GM18511 (cell line): ENCODE data around the gene ADCK2.
"Not testable (repeated sequence)": the region's sequence is repeated elsewhere in the genome, so short reads cannot be mapped to it uniquely, and the experiment has no call there.

Experiments used
- ATAC-seq: cut with Tn5 transposase; IDR thresholded peaks from one replicate; pipeline ENCODE4 v1.9.1; 2021; ENCODE audit warnings: mild to moderate bottlenecking, moderate library complexity; ENCODE audit not compliant: unreplicated experiment

Gene ADCK2

GRCh38 chr7:140673774-140674155 is 1.0 kb downstream of the ADCK2 start:
- ATAC-seq = no peak

DNA sequence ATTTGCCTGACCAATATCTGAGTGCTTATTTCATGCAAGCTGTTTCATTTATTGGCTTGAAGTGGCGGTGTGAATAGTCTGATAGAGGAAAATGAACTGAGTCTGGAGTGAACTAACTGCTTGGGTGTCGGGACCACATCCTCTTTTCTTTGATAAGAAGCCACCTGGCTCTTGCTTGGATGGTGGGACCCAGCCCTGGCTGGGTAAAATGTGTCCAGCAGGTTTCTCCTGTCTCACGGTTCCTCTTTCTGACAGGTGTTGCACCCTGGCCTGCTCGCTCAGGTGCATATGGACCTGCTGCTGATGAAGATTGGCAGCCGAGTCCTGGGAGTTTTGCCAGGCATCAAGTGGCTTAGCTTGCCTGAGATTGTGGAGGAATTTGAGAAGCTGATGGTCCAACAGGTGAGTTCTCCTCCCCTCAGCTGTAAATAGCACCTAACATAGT is 1.6 kb downstream of the ADCK2 start:
- peak; percentile 28 for ATAC-seq

- no peak for ATAC-seq
Measured at GRCh38 chr7:140674899-140675701, 2.4 kb downstream of the ADCK2 start.

GRCh38 chr7:140675726-140676125 is 3.0 kb downstream of the ADCK2 start:
- no peak for ATAC-seq

DNA sequence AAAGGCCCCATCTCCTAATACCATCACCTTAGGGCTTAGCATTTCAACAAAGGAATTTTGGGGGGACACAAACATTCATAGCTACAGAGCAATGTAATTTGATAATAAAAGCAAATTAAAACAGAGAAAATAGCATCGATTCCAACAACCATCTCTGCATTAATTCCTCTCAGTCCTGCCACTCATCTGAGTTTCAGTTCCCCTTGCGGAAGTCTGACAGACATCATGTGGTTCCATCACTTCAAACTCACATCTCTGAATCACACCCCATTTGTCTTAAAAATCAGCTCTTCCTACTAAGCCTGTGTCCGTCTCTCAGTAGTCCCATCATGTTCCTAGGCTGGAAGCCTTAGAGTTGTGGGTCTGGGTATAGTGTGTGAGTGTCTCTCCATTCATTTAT is 3.6 kb downstream of the ADCK2 start:
- peak; percentile 54 for ATAC-seq

DNA sequence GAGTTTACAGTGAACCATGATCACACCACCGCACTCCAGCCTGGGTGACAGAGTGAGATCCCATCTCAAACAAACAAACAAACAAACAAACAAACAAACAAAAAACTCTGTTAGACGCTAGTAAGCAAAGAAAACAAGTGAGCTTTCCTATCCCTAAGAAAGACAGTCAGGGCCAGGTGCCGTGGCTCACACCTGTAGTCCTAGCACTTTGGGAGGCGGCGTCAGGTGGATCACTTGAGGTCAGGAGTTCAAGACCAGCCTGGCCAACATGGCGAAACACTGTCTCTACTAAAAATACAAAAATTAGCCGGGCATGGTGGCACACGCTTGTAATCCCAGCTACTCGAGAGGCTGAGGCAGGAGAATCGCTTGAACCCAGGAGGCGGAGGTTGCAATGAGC is 4.2 kb downstream of the ADCK2 start:
- not testable (repeated sequence) for ATAC-seq

- ATAC-seq = no peak
Measured at GRCh38 chr7:140677496-140677895, 4.8 kb downstream of the ADCK2 start.

DNA sequence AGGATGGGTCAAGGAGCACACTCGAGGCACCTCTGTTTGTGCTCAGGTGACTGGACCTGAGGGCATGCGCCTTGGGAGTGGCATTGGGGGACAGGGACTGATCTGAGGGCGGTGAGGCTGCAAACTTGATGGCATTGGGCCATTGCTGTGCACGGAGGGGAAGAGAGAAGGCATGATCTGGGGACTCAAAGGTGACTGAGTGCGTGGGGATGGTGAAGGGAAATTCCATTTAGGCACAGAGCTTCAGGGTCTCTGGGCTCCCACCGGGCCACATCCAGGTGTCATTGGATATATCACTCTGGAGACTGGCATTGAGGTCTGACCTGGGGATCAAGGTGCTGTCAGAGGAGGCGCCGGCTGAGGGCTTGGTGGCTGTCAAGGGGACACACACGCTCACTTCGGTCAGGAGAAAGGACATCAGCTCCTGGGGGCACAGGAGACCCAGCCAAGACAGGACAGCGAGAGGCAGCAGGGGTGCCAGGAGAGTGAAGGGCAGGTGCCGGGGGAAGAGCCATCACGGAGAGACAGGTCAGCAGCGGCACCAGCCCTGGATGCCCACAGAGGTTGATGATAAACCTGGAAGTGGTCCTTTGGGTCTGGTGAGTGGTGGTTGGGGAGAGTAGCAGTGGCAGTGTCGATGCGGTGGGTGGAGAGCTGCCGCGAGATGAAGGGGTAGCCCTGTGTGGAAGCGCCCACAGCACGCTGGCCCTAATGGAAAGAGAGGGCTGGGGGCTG is 5.5 kb downstream of the ADCK2 start:
- ATAC-seq = no peak

GRCh38 chr7:140678816-140679130 is 6.0 kb downstream of the ADCK2 start:
- ATAC-seq = no peak

DNA sequence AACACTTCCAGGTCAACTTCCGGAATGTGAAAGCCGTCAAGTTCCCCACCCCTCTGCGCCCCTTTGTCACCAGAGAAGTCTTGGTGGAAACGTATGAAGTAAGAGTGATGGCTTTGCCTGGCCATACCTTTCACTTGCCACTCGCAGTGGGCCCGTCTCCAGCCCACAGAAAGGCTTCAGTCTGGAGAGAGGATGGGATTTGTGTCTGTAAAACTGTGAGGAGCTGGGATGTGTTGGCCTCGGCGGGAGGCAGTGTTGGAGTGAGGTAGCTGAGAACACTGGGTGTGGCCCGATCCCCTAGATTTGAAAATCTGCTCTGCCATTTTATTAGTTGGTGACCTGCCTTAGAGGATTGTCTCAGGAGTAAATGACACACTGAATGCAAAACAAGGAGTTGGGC is 6.4 kb downstream of the ADCK2 start:
- ATAC-seq = no peak

- no peak for ATAC-seq
Measured at GRCh38 chr7:140680886-140681285, 8.1 kb downstream of the ADCK2 start.

DNA sequence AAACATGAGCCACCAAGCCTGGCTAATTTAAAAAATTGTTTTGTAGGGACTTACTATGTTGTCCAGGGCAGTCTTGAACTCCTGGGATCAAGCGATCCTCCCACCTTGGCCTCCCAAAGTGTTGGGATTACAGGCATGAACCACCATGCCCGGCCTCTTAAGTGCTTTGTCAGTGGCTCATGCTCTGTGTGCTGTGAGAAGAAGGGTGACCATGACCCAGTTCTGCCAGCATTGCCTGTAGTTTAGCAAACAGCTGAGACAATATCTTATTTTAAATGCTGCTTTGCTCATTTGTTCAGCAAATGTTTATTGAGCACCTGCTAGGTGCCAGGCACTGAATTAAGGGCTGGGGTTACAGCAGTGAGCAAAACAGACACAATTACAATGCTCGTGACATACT is 9.0 kb downstream of the ADCK2 start:
- no peak for ATAC-seq

- no peak for ATAC-seq
Measured at GRCh38 chr7:140683657-140684056, 10.9 kb downstream of the ADCK2 start.

DNA sequence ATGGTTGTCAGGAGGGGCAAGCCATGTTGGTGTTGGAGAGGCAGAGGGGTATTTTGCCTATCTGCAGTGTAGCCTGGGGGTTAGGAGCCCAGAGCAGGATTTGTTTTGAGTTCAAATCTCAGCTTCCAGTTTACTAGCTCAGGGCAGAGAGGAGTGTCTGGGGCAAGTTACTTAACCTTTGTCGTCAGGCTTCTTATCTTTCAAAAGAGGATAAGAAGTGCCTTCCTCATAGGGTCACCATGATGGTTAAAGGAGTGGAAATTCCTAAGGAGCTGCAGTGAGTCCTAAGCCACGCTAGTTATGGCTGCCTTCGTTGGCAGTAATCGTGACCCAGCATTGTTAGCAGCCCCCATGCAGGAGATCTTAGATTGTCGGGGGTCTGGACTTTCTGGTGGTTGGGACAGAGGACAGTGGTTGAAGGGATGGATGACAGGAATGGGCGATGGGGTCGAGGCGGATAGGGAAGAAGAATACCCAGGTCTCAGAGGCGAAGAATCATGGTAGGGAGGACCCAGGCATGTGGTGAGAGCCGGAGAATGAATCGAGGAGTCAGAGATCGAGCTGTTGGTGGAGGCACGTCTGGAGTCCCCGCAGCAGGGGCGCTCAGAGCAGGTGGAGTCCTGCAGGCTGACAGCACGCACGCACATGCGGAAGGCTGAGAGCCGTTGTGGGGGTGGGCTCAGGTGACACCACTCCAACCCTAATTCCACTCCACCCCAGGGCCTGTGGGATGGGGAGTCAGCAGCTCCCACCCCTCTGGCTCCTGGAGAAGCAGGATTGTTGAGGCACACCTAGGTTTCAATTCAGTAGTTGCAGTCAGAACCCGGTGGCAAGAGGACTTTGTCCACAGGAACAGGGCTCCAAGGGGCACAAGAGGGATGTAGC is 11.6 kb downstream of the ADCK2 start:
- no peak for ATAC-seq

DNA sequence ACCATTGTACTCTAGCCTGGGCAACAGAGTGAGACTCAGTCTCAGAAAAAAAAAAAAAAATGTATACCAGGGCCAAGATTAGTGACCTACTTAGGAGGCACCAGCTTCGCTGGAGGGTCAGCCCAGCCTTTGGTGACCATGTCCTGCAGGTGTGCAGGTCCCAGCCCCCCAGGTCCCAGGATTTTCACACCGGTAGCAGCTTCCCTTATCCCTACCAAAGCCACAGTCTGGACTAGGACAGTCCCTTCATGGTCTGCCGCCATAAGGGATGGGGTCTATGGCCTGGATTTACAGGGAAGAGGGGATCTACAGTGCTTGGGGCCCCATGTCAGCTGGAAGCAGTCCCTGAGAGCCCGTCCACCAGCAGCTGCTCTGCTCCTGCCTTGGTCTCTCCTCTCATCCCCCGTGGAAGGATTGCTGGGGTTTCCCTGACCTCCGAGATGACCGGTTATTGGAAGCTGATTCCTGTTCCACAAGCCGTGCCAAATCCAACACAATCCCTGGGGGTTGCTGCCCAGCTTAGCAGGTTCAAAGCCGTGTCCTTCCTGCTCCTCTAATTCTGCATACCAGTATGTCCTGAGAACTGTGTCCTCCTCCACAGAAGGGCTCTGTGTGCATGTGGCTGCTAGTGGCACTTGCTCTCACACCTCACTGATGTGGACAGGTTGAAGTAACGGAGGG is 12.8 kb downstream of the ADCK2 start:
- ATAC-seq = no peak

- ATAC-seq = no peak
Measured at GRCh38 chr7:140686921-140687320, 14.2 kb downstream of the ADCK2 start.

- ATAC-seq = no peak
Measured at GRCh38 chr7:140688341-140688740, 15.6 kb downstream of the ADCK2 start.

GRCh38 chr7:140689199-140690152 is 16.7 kb downstream of the ADCK2 start:
- ATAC-seq = no peak

DNA sequence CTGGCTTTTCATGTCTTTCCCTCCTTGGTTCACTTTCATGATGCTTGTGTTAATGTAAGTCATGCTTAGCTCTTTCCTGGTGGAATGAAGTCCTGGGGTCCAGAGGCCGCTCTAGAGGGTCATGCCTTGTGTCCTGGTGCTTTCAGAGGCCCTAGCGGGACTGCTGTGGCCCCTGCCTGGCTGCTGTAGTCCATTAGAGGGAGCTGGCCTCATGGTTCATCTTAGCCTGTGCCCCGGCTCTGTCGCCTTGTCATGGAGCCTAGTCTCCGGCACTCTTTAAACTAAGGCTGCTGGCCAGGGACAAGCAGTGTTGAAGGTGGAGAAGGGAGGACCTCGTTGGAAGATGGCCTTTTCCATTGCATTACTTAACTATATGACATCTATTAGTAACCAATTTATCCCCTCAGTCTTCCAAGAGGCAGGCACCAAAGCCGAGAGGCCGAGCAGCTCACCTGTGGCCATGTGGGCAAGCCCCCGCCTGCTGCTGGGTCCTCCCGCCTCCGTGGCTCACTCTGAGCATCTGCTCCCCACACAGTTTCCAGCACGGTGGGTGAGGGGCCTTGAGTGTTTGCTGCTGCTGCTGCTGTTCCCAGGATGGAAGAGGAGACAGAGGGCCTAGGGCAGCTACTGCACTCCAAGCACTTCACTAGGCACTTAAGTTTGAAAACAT is 18.8 kb downstream of the ADCK2 start:
- ATAC-seq = no peak
